K562 (cell line): ENCODE results near the gene TRMT1. TPM values are rescaled to one million over a fixed set of nuclear protein-coding genes. Genes with fewer than 3 reads are reported as not detected.

Source experiments
- ATAC-seq: fragments of 200-7000 bp; cut with Tn5 transposase; 3 replicates; pipeline ENCODE4 v1.9.1; 2020; ENCODE audit warnings: moderate library complexity
- BruUV-seq: library from RNA; stranded (reverse); fragments of 400-500 nt; replicated peaks from 2 replicates; lab custom pipeline; 2021; lab: Mats Ljungman, UMichigan
- CTCF ChIA-PET: fragments of 300-600 bp; formaldehyde crosslinking; extraction: SDS; loops from one replicate; lab custom pipeline; 2021; ENCODE audit warnings: low intra/inter-chr PET ratio; lab: Yijun Ruan, JAX
- POLR2A ChIA-PET: fragments of 300-600, 350-650 bp; sonication (Branson Sonifier 250); formaldehyde crosslinking; extraction: SDS; loops from one replicate; lab custom pipeline; 2021; ENCODE audit warnings: antibody characterized with exemption, inconsistent platforms; lab: Yijun Ruan, JAX
- DNase-seq, 4 experiments: peaks; one replicate each; pipeline versions ENCODE4 v3.0.0 to v3.0.0-alpha.2; 2011 to 2018; ENCODE audit warnings: low spot score in 3 of 4, mixed read lengths in 3 of 4; ENCODE audit errors: extremely low read depth in 1 of 4
- FAIRE-seq: peaks from 2 replicates; lab custom pipeline; 2011; peaks lifted over from hg19 to GRCh38; lab: Jason Lieb, UNC
- H2AFZ ChIP-seq: 2 replicates; pipeline ENCODE4 v1.6.0; 2011; ENCODE audit warnings: low read depth, low read length, control low read depth, inconsistent platforms
- H3K27ac ChIP-seq: fragments of 200-600 bp; 3 replicates; pipeline ENCODE4 v1.8.0; 2011; ENCODE audit warnings: low read depth, mild to moderate bottlenecking, control low read depth, inconsistent platforms, low read length, moderate library complexity, mixed read lengths; ENCODE audit errors: extremely low read depth
- H3K27me3 ChIP-seq, 2 experiments: fragments of 300-600 bp in 1 of 2; 2 replicates in 1 of 2; 3 replicates in 1 of 2; pipeline versions ENCODE4 v1.6.0 to v1.8.0; 2011; ENCODE audit warnings: inconsistent platforms in 2 of 2, low read length in 2 of 2, mild to moderate bottlenecking in 1 of 2, mixed read lengths in 1 of 2, moderate library complexity in 1 of 2; ENCODE audit not compliant: control insufficient read depth in 2 of 2, insufficient read depth in 2 of 2
- H3K36me3 ChIP-seq: fragments of 300-600 bp; 3 replicates; pipeline ENCODE4 v1.8.0; 2011; ENCODE audit warnings: mild to moderate bottlenecking, low read length, inconsistent platforms; ENCODE audit not compliant: control insufficient read depth, insufficient read depth
- H3K4me1 ChIP-seq, 2 experiments: fragments of 200-600 bp in 1 of 2; replicated peaks in 1 of 2; 2 replicates in 1 of 2; 3 replicates in 1 of 2; pipeline versions ENCODE4 v1.5.1 to v1.8.0; 2011; ENCODE audit warnings: inconsistent platforms in 2 of 2, low read length in 2 of 2, mild to moderate bottlenecking in 1 of 2, mixed read lengths in 1 of 2, moderate library complexity in 1 of 2; ENCODE audit not compliant: control insufficient read depth in 2 of 2, insufficient read depth in 2 of 2
- H3K4me2 ChIP-seq: 2 replicates; pipeline ENCODE4 v1.6.1; 2011; ENCODE audit warnings: low read length, control low read depth, inconsistent platforms, mixed read lengths; ENCODE audit not compliant: insufficient read depth
- H3K4me3 ChIP-seq: fragments of 200-600 bp; sonication (generic), shearing (Covaris generic); 2 replicates; pipeline ENCODE4 v1.5.1; 2016; ENCODE audit warnings: control low read depth, inconsistent platforms
- H3K79me2 ChIP-seq: fragments of 200-600 bp; 3 replicates; pipeline ENCODE4 v1.8.0; 2011; ENCODE audit warnings: low read length, inconsistent platforms; ENCODE audit not compliant: control insufficient read depth, insufficient read depth
- H3K9ac ChIP-seq, 2 experiments: 2 replicates each; pipeline versions ENCODE4 v1.6.0 to v1.6.1; 2011; ENCODE audit warnings: low read depth in 2 of 2, low read length in 2 of 2, control low read depth in 1 of 2, inconsistent platforms in 1 of 2, mild to moderate bottlenecking in 1 of 2, mixed read lengths in 1 of 2; ENCODE audit not compliant: insufficient read depth in 1 of 2
- H3K9me1 ChIP-seq: one replicate; pipeline ENCODE4 v1.6.0; 2011; ENCODE audit warnings: inconsistent platforms, mild to moderate bottlenecking, low read length, moderate library complexity; ENCODE audit not compliant: control insufficient read depth, insufficient read depth
- H3K9me3 ChIP-seq: replicated peaks from 2 replicates; pipeline ENCODE4 v1.5.1; 2011; ENCODE audit warnings: low read depth, low read length, inconsistent platforms; ENCODE audit not compliant: control insufficient read depth, insufficient read depth
- H4K20me1 ChIP-seq: replicated peaks from 2 replicates; pipeline ENCODE4 v1.6.1; 2011; ENCODE audit warnings: low read length, inconsistent platforms, mixed read lengths; ENCODE audit not compliant: control insufficient read depth, insufficient read depth
- CTCF ChIP-seq, 3 experiments: IDR thresholded peaks in 2 of 3; conservative IDR thresholded peaks in 1 of 3; 2 replicates each; pipeline ENCODE4 v1.5.1; 2011 to 2012; ENCODE audit warnings: low read length in 3 of 3, mild to moderate bottlenecking in 3 of 3, control low read depth in 2 of 3, improper control_type of control experiment in 1 of 3, inconsistent platforms in 1 of 3, low read depth in 1 of 3, mixed read lengths in 1 of 3, moderate library complexity in 1 of 3; ENCODE audit not compliant: insufficient read depth in 2 of 3
- CTCFL ChIP-seq: IDR thresholded peaks from 2 replicates; pipeline ENCODE4 v1.6.1; 2011; ENCODE audit warnings: borderline replicate concordance, low read depth, mild to moderate bottlenecking, moderate library complexity, low read length; ENCODE audit not compliant: insufficient read depth, poor library complexity, severe bottlenecking
- SMC3 ChIP-seq: conservative IDR thresholded peaks from 2 replicates; pipeline ENCODE4 v1.6.1; 2011; ENCODE audit warnings: low read depth, low read length, improper control_type of control experiment; ENCODE audit not compliant: insufficient read depth
- TFAP4 ChIP-seq: sonication (generic); formaldehyde crosslinking; IDR thresholded peaks from 2 replicates; pipeline ENCODE4 v1.8.0; 2022; ENCODE audit warnings: missing genetic modification reagents, mild to moderate bottlenecking, moderate library complexity, borderline replicate concordance
- ZHX1 ChIP-seq: fragments of 150-350 bp; conservative IDR thresholded peaks from 2 replicates; pipeline ENCODE4 v1.6.1; 2014; ENCODE audit warnings: low read length
- ZNF561 ChIP-seq: fragments of 450-650 bp; formaldehyde crosslinking; conservative IDR thresholded peaks from 2 replicates; pipeline ENCODE4 v1.4.0; 2020; ENCODE audit warnings: mild to moderate bottlenecking, moderate library complexity
- WGBS: fragments of 100-300 bp; shearing (Covaris generic); methylation state at CpG from one replicate; pipeline ENCODE4 v1.1.6; 2016; ENCODE audit warnings: low coverage, mixed read lengths; ENCODE audit not compliant: insufficient coverage; ENCODE audit errors: missing lambda C conversion rate; 5-methylcytosine and 5-hydroxymethylcytosine counted together
- in situ Hi-C: fragments of 300-500 bp; cut with MboI; formaldehyde crosslinking; loops from 4 replicates; pipeline ENCODE4 v1.15.0; 2018; ENCODE audit warnings: inconsistent platforms, mixed read lengths
- intact Hi-C: fragments of 100-400 bp; cut with micrococcal nuclease; formaldehyde crosslinking; loops from 2 replicates; pipeline ENCODE4 v1.14.2; 2022
- polyA plus RNA-seq, 8 experiments: library from polyadenylated mRNA; depleted of rRNA in 4 of 8; stranded (reverse) in 5 of 8; unstranded in 3 of 8; fragments of >200 nt; fragmentation: Nextera tagmentation in 2 of 8; fragmentation: Illumina TruSeq in 1 of 8; extraction: Ambion mirVana in 2 of 8; extraction: Trizol in 1 of 8; gene quantifications; 2 replicates each; pipeline versions ENCODE4 v1.2.1 to v1.2.3, GENCODE V29; 2011 to 2014; ENCODE audit warnings: inconsistent platforms in 1 of 8, missing spikeins in 1 of 8
- total RNA-seq, 7 experiments: library from RNA; depleted of rRNA in 6 of 7; stranded (reverse); fragments of >200 nt in 6 of 7; fragmentation: Illumina TruSeq in 2 of 7; extraction: Trizol in 2 of 7; gene quantifications; 2 replicates each; pipeline versions ENCODE4 v1.2.1 to v1.2.3, GENCODE V29; 2011 to 2021; ENCODE audit warnings: low replicate concordance in 1 of 7

TRMT1 gene
- total and polyA plus RNA-seq, 9 of the 15 experiments (the other 6 are each of a cell fraction or from before 2014, with no cell fraction given), result 5.8 to 158 (median 54.3) TPM

- peaks cover 5% of the 10 kb centered on the region; the same call in 1 of the 3 replicates for H3K36me3 ChIP-seq
- ATAC-seq, result peak; percentile 80
- no TSS peak for BruUV-seq
- no peak overlapping the region for H3K4me3 ChIP-seq
- peak; percentile 44 to 64 (median 50) for DNase-seq
- in situ Hi-C loops, result no loop called here
- H3K4me2 ChIP-seq, result no peak overlapping the region
- no peaks in the 10 kb centered on the region for H3K9me3 ChIP-seq
- WGBS, result 69% methylated on average over 5 of the region's 5 CpGs
- no peaks in the 10 kb centered on the region for H3K79me2 ChIP-seq
- no peak overlapping the region for H3K27ac ChIP-seq
- no peaks in the 10 kb centered on the region for H3K9me1 ChIP-seq
- 0 out of 4 replicates have a peak overlapping the region, but pooled peaks of 1 of the 2 experiments have one; percentile 19 for H3K9ac ChIP-seq
- H4K20me1 ChIP-seq, result no peaks in the 10 kb centered on the region
- intact Hi-C loops, result no loop called here
- CTCF ChIA-PET, result interaction anchor here (2.1 kb wide), 1 partner anchor 112 kb away, joined by 12 read pairs; no protein-coding TSS in a partner anchor
- H3K4me1 ChIP-seq, result peaks cover 5 to 53% of the 10 kb centered on the region in 2 experiments; a peak in 4 of 5 replicates
- no peak for TF ChIP-seq ZHX1
- TF ChIP-seq ZNF561 (CRISPR knock-in tag), result no peak
- peak; percentile 41; the same call in 1 of the 2 replicates for TF ChIP-seq TFAP4 (CRISPR knock-in tag)
- TF ChIP-seq CTCFL, result peak; percentile 70
- TF ChIP-seq CTCF (IDR thresholded peaks at IDR 0.05 in 2 of 3, conservative IDR thresholded peaks at IDR 0.05 in 1 of 3; ENCODE audit: insufficient read depth in 2 of 3, low read depth in 1 of 3, low read length in 3 of 3), result peak; percentile 63 to 99 (median 80)
- TF ChIP-seq SMC3, result peak; percentile 38; the same call in 1 of the 2 replicates
- POLR2A ChIA-PET, result interaction anchor here (0.6 to 1.6 kb wide), 4 partner anchors 10 to 624 kb away, joined by 3 to 6 read pairs (median 4); no protein-coding TSS in a partner anchor
- no peaks in the 10 kb centered on the region for H3K27me3 ChIP-seq
- no peak overlapping the region for H2AFZ ChIP-seq
- FAIRE-seq, result no peak
Observed at GRCh38 chr19:13089139-13089856, 27.2 kb downstream of the TRMT1 start.
